ENCODE measurements around the gene RER1. TPM values are rescaled to one million over a fixed set of nuclear protein-coding genes. Genes with fewer than 3 reads are reported as not detected.

RER1 gene
- total RNA-seq, 1 donor from 2014 or later, result 79.1 TPM

- Histone ChIP-seq H3K4me3 (ENCODE audit: low read depth, low read length) (no peak overlapping the region), H3K36me3 (ENCODE audit: control insufficient read depth, insufficient read depth, low read length) (no peaks in the 10 kb centered on the region), H3K27me3 (ENCODE audit: control insufficient read depth, insufficient read depth, low read length) (peaks cover 14% of the 10 kb centered on the region)
- TF ChIP-seq CTCF (IDR thresholded peaks at IDR 0.05; ENCODE audit: insufficient read depth, low read length, poor library complexity, severe bottlenecking), result no peak
- DNase-seq (ENCODE audit: low read depth), result no peak
These were observed 41.8 kb upstream of the RER1 start for GRCh38 chr1:2349806-2350205.

- Histone ChIP-seq H3K4me3 (ENCODE audit: low read depth, low read length) (no peak overlapping the region), H3K36me3 (ENCODE audit: control insufficient read depth, insufficient read depth, low read length) (no peaks in the 10 kb centered on the region), H3K27me3 (ENCODE audit: control insufficient read depth, insufficient read depth, low read length) (peaks cover 16% of the 10 kb centered on the region)
- no peak for TF ChIP-seq CTCF (IDR thresholded peaks at IDR 0.05; ENCODE audit: insufficient read depth, low read length, poor library complexity, severe bottlenecking)
- no peak for DNase-seq (ENCODE audit: low read depth)
These were observed 41.1 kb upstream of the RER1 start for GRCh38 chr1:2350501-2350900.

- Histone ChIP-seq H3K36me3 (ENCODE audit: control insufficient read depth, insufficient read depth, low read length) (no peaks in the 10 kb centered on the region), H3K4me3 (ENCODE audit: low read depth, low read length) (no peak overlapping the region), H3K27me3 (ENCODE audit: control insufficient read depth, insufficient read depth, low read length) (peaks cover 17% of the 10 kb centered on the region)
- no peak for TF ChIP-seq CTCF (IDR thresholded peaks at IDR 0.05; ENCODE audit: insufficient read depth, low read length, poor library complexity, severe bottlenecking)
- DNase-seq (ENCODE audit: low read depth), result no peak
These were observed 40.6 kb upstream of the RER1 start for GRCh38 chr1:2350911-2351655.

- no peak overlapping the region for H3K4me3 ChIP-seq (ENCODE audit: low read depth, low read length)
- H3K36me3 ChIP-seq (ENCODE audit: control insufficient read depth, insufficient read depth, low read length), result no peaks in the 10 kb centered on the region
- peaks cover 17% of the 10 kb centered on the region for H3K27me3 ChIP-seq (ENCODE audit: control insufficient read depth, insufficient read depth, low read length)
- no peak for TF ChIP-seq CTCF (IDR thresholded peaks at IDR 0.05; ENCODE audit: insufficient read depth, low read length, poor library complexity, severe bottlenecking)
- DNase-seq (ENCODE audit: low read depth), result no peak
These were observed 39.9 kb upstream of the RER1 start for GRCh38 chr1:2351723-2352122.

- TF ChIP-seq CTCF (IDR thresholded peaks at IDR 0.05; ENCODE audit: insufficient read depth, low read length, poor library complexity, severe bottlenecking), result no peak
- H3K4me3 ChIP-seq (ENCODE audit: low read depth, low read length), result no peak overlapping the region
- no peaks in the 10 kb centered on the region for H3K36me3 ChIP-seq (ENCODE audit: control insufficient read depth, insufficient read depth, low read length)
- peaks cover 12% of the 10 kb centered on the region for H3K27me3 ChIP-seq (ENCODE audit: control insufficient read depth, insufficient read depth, low read length)
- DNase-seq (ENCODE audit: low read depth), result no peak
These were observed 39.2 kb upstream of the RER1 start for GRCh38 chr1:2352341-2352896.

Data from kidney epithelial cell (primary cell).